Heart left ventricle (tissue), 13 donors: ENCODE measurements around the gene CISH.

Source experiments
- POLR2A ChIP-seq, 2 donors: fragments of 450-650 bp; IDR thresholded peaks; one replicate each; pipeline ENCODE4 v1.6.1; 2017; ENCODE audit warnings: antibody characterized with exemption in 2 of 2, mild to moderate bottlenecking in 2 of 2, moderate library complexity in 2 of 2
- TF ChIP-seq, protein P1 (sequence below), 12 donors: fragments of 200-600 bp; sonication (generic) in 4 of 12; IDR thresholded peaks; one replicate each; pipeline versions ENCODE4 v1.5.0 to v1.8.0; 2018 to 2022; ENCODE audit warnings: antibody characterized with exemption in 12 of 12, mild to moderate bottlenecking in 5 of 12
- donor health status: ischemic (EF 13 %, LVEDD 7.1; RV severe dilation, severe dysfunction).
- donor health status: DM: no; HTN: yes; CAD: no.
- donor health status: DM: no; HTN: no; CAD: no.
- donor health status: ischemic (EF 25% LVEDD 6.9; RV normal size, moderate dysfunction).
- donor health status: ischemic (EF 25% LVEDD 5.7; RV mildly dilated, moderate dysfunction).
- donor health status: ischemic (EF 35%, LVEDD 5.7; RV mildly dilated, moderate dysfunction).
- donor health status: nonischemic (EF 11% LVEDD 7.7; RV severe dilation, severe dysfunction).
- donor health status: DM: yes; HTN: yes; CAD: no.
- donor health status: PGD.
- donor health status: ischemic (EF 29% LVEDD 5.4; RV normal size, mild dysfunction).
- donor health status: nonischemic (EF 23%, LVEDD 6.1; RV moderate dilation, normal function).

DNA sequence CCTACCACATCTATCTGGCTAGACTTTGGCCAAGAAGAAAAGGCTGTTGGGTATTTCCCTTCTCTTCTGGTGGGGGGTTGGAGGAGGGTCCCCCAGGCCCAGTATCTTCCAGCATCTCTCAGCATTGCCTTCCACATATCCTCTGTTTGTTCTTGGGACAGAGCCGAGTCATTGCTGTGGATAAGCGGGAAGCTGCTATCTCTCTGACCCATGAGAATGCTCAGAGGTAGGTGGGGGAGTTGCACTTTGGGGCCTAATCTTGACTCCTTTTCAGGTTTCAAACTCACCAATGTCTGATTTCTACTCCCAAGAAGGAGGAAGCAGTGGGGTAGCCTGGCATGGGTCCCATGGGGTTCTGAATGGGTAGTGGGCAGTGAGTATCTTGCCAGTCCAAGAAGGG is 34.2 kb downstream of the CISH start:
- TF ChIP-seq, protein P1, sequence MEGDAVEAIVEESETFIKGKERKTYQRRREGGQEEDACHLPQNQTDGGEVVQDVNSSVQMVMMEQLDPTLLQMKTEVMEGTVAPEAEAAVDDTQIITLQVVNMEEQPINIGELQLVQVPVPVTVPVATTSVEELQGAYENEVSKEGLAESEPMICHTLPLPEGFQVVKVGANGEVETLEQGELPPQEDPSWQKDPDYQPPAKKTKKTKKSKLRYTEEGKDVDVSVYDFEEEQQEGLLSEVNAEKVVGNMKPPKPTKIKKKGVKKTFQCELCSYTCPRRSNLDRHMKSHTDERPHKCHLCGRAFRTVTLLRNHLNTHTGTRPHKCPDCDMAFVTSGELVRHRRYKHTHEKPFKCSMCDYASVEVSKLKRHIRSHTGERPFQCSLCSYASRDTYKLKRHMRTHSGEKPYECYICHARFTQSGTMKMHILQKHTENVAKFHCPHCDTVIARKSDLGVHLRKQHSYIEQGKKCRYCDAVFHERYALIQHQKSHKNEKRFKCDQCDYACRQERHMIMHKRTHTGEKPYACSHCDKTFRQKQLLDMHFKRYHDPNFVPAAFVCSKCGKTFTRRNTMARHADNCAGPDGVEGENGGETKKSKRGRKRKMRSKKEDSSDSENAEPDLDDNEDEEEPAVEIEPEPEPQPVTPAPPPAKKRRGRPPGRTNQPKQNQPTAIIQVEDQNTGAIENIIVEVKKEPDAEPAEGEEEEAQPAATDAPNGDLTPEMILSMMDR (IDR thresholded peaks at IDR 0.05): no peak
- TF ChIP-seq POLR2A (IDR thresholded peaks at IDR 0.05): no peak
